NCI-H460 (cell line): ENCODE results near the gene GNAS-AS1. TPM values are rescaled to one million over a fixed set of nuclear protein-coding genes. Genes with fewer than 3 reads are reported as not detected.

ENCODE experiments used
- DNase-seq: peaks from one replicate; pipeline ENCODE4 v3.0.0-alpha.2; 2016; ENCODE audit warnings: low read depth; ENCODE audit errors: extremely low read depth
- total RNA-seq: library from RNA; depleted of rRNA; stranded (reverse); fragments of >200 nt; shearing (Covaris generic); gene quantifications from 2 replicates; pipeline ENCODE4 v1.2.3, GENCODE V29; 2014

Gene GNAS-AS1
- total RNA-seq, 1 experiment from 2014 or later: 1.7 TPM

DNA sequence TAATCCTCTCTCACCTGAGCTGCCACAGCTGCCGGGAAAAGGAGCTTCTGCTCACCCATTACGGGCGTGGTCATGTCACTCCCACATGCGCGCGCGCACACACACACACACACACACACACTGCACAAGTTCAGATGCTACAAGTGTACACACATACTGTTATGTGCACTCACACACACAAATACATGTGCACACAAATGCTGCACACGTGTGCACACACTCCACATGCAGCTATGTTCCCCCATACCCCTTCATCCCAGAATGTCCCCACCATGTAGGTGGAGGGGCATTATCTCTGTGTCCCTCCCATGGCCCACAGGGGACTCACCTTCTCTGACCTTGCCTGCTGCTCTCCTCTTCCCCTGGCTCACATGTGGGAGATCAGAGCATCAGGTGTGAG, 37.3 kb downstream of the GNAS-AS1 start:
- no peak for DNase-seq

- DNase-seq: no peak
Measured at GRCh38 chr20:58811334-58811733, 39.4 kb downstream of the GNAS-AS1 start.

DNA sequence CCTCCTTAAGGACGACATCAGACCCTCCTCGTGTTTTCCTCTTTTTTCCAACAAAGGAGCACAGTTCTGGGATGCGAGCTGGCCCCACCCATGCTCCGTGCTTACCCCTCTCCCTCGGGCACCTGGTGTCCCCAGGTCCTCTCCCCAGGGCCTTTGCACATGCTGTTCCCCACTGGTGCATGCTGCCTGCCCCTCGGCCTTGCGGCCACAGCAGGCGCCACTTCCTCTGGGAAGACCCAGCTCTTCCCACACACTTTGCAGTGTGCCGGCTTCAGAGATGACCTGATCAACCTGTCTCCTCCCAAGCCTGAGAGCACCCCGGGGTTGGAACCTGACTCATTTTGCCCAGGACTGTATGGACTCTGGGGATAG, 39.8 kb downstream of the GNAS-AS1 start:
- DNase-seq: no peak

DNA sequence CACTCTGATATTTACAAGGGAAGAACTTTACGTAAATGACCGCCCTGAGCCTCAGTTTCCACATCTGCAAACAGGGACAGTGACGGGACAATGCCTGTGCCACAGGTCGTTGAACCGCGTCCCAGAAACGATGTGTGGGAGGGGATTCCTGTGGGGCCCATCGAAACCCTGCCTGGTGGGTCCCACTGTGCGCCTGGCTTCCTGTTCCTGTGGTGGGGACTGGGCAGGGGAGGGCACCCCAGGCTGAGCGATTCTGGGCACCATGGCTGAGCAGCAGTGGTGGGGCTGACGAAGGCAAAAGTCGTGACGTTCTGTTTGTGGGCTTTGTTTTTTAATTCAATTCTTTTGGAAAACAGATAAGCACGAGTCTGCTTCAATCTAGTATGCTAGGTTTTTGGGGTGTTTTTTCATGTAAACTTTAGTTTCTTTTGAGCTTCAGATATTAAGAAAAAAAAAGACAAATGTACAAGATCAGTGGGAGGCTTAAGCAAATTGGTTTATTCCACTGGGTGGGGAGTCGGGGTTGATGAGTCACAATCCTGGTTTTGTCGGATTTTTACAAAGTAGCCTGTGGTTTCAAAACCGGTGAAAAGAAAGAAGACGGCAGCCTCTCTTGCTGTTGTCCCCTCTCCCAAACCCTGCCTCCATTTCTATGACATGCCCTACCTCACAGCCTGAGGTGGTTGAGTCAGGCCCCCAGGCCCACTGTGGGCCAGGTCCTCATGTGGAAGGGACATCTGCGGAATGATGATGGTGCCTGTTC, 40.4 kb downstream of the GNAS-AS1 start:
- DNase-seq: no peak

DNA sequence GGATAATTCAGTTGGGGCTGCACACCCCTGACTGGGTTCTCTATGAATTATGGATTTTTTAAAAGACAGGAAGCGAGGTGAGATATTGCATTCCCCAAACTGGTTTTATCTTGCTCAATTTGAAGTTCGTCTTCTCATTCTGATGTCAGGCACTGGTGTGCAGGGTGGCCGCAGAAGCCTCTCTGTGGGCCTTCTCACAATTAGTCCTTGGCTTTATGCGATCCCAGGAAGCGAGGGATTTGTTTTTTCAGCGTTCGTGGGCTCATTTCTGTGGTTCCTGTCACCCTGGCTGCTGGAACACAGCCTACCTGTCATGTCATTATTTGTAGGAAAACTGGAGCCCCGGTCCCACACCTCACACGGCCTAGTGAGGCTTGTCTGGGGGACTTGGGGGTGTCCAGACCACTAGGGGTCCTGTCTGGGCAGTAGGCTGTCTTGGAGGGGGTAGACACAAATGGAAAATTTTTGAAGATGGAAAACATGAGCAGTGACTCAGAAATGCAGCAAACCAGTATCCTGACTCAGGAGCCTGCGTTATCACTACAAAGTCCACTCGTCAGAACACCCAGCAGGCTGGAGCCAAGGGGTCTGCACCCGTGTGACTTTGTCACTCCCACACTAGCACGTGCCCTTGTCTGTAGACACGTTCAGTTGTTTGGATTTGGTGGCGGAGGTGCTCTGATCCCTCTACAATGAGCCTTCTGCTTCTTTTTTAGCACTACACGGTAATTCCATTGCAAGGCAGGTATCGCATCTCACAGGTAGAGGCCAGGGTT, 42.2 kb downstream of the GNAS-AS1 start:
- DNase-seq: no peak

DNA sequence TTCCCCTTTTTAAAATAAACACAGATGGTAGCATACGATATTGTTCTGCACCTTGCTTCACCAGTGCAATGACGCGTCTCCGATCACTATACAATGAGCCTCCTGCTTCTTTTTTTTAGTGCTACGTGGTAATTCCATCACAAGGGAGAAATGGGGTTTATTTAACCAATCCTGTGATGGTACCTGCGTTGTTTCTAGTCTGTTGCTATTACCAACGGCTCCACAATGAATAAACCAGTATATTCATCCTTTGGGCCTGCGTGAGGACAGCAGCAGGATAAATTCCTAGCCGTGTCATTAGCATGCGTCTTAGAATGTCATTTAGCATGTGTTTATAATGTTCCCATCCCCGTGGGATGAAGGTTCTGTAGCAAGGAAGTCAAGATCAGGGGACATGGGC, 42.9 kb downstream of the GNAS-AS1 start:
- no peak for DNase-seq

GRCh38 chr20:58803533-58803932, 47.2 kb downstream of the GNAS-AS1 start:
- no peak for DNase-seq

GRCh38 chr20:58802061-58802460, 48.6 kb downstream of the GNAS-AS1 start:
- DNase-seq: no peak

- DNase-seq: no peak
Measured at GRCh38 chr20:58800134-58800871, 50.4 kb downstream of the GNAS-AS1 start.

DNA sequence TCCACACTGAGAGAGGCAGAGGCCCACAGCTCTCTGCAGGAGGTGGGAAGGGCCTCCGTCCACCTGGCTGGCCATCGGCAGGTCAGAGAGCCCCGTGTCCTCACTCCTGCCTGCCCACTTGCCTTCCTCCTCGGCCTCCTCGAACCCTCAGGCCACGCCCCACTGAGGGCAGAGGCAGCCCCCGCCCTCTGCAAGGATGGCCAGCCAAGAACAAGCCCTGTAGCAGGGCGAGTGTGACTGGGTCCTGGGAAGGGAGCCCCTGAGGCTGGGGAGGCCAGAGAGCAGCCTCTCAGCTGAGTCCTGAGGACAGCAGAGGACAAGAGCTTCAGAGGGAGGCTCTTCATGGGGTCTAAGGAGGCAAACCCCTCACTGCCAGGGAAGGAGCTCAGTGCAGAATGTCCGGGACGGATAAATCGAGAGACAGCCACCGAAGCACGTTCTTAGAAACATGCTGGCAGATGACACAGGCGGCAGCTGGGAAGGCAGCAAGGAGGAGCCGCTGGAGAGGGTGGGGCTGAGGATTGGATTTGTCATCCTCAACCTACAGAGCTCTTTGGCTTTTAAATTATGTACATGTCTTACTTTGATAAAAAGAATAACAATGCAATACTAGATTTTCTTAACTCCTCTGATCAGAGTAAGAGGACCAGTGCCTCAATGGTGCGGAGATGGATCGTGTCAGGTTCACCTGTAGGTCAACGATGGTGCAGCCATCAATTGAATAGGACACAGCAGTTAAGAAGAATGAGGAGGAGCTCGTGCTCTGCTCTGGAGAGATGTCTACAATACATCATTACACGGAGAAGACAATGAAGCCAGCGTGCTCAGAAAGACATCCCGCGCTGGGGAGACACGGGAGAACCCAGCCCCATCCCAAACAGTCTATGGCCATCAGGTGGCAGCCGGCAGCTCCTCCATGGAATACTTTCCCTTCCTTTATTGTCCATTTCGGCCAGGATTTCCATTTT, 53.0 kb downstream of the GNAS-AS1 start:
- DNase-seq: no peak

DNA sequence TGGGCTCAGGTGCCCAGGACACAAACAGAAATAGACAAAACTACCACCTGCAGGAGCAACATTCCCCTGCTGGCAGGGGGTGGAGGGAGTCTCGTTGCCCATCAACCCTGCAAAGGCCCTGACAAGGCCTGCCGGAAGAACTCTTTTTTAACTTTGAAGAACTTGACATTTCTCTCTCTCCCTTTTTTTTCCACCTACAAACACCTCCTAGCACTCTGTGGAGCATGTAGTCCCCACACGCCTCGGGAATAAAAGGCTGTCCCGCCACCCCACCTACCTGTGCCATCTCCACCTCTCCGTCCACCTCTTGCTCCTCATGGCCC, 54.8 kb downstream of the GNAS-AS1 start:
- no peak for DNase-seq

GRCh38 chr20:58795181-58795922, 55.4 kb downstream of the GNAS-AS1 start:
- DNase-seq: no peak

DNA sequence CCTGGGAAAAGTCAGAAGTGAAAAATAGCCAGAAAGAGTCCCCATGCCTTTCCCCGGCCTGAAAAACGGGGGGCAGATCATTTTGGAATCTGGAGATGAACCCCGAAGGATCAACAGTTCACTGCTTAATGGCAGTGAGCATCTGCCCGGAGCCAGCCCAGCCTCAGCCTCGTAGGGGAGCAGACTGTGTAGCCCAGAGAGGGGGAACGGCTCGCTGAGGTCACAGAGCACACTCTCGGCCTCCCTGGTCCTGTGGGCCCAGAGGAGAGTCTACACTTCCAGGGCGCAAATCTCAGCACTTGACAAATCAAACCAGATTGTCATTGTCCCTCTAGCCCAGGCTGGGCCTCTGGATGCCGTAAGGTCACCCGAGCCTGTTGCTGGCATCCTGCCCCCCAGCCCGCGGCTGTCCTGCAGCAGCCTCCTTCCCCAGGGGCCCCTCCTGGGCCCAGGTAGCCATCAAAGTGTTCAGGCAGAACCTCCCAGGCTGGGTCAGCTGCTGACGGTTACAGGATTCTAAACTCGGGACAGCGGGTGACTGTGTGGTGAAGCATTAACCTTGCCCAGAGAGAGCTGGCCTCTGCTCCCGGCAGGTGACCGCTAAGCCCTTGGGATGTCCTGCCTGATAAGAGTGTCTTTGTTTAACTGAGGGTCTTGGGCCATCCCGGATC, 56.1 kb downstream of the GNAS-AS1 start:
- no peak for DNase-seq

DNA sequence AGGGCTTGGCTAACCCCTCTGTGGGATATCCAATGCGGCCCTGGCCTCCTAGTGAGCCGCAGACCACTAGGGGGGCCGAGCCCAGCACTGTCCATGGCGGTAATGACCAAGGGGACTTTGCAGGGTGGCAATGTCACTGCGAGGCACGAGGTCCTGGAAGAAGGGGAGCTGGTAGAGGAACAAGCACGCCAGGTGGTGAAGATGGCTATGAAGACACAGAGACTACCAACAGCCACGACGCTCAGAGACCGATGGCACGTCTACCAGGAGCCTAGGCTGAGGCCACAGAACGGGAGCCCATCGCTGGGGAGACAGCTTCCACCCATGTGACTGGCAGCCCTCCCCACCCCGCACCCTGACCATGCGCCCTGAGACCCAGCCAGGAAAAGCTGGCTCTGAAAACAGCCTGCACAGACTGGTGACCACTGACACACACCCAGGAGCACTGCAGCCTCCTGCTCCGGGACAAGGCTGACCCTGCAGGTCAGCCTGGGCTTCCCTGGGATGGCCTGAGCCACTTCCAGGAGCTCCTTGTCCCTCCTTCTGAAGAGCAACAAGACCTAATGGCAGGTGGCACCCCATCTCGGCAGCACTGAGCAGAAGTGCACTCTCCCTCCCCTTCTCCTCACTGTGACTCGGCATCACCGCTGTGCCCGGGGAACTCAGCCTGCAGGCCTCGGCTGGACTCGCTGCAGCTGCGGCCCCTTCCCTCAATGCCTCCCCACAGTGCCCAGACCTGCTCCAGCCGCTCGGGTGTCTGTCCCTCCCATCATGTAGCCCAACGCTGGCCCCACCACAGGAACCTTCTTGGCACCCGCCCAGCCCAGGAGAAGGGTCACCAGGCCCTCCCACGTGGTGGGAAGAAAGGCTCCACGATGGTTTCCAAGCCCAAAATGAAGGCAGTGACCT, 56.9 kb downstream of the GNAS-AS1 start:
- no peak for DNase-seq

GRCh38 chr20:58792426-58792825, 58.3 kb downstream of the GNAS-AS1 start:
- no peak for DNase-seq

- DNase-seq: no peak
Measured at GRCh38 chr20:58791286-58791685, 59.4 kb downstream of the GNAS-AS1 start.

- no peak for DNase-seq
Measured at GRCh38 chr20:58790454-58790853, 60.2 kb downstream of the GNAS-AS1 start.

DNA sequence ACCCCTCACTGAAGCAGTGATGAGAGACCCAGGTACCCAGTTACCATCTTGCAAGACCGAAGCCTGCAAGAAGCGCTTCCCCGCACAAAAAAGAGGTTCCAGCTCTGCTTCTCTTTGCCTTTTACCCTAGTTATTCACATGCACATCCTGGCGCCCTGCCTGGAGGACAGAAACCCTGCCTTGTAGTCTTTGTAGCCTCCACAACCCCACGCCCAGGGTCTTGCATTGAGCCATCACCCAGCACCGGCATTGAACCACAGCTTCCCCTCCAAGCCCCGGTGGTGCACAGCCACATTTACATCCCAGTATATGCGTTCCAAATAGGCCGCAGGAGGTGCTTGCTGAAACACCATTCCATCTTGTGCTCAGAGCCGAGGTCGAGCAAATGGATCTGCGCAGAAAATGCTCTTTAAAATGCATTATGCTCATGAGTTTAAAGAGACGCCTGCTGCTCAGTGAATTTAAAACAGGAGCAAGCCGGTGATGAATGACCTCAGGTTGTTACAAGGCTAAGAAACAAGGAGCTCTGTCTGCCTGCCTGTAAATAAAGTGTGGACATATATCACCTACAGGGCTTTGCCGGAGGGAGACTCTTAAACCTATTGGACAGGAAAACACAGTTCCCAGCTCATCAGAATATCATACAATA, 61.7 kb downstream of the GNAS-AS1 start:
- no peak for DNase-seq
